Effector memory CD8-positive, alpha-beta T cell (primary cell): Measurements from ENCODE around the gene DPP6.
"Not testable (repeated sequence)": the region's sequence is repeated elsewhere in the genome, so short reads cannot be mapped to it uniquely, and the experiment has no call there.

Experiments used
- ATAC-seq: fragments of 150-1000 bp; cut with Tn5 transposase; replicated peaks from 2 replicates; pipeline ENCODE4 v1.10.0; 2021; ENCODE audit warnings: mild to moderate bottlenecking, moderate library complexity
- DNase-seq, 3 experiments: peaks; one replicate each; pipeline ENCODE4 v3.0.0; 2021
- H3K27ac Mint-ChIP-seq, 2 donors: one replicate each; pipeline ENCODE4 v1.8.0; 2022; ENCODE audit warnings: mild to moderate bottlenecking in 2 of 2, mixed read lengths in 2 of 2, moderate library complexity in 2 of 2
- H3K27me3 Mint-ChIP-seq, 2 donors: one replicate each; pipeline ENCODE4 v1.8.0; 2022; ENCODE audit warnings: mixed read lengths in 2 of 2
- H3K36me3 Mint-ChIP-seq: one replicate; pipeline ENCODE4 v1.8.0; 2022; ENCODE audit warnings: mild to moderate bottlenecking, moderate library complexity, mixed read lengths; ENCODE audit not compliant: insufficient read depth
- H3K4me1 Mint-ChIP-seq, 2 donors: one replicate each; pipeline ENCODE4 v1.8.0; 2022; ENCODE audit warnings: low read depth in 2 of 2, mixed read lengths in 2 of 2
- H3K4me3 Mint-ChIP-seq, 2 donors: one replicate each; pipeline ENCODE4 v1.8.0; 2022; ENCODE audit warnings: mild to moderate bottlenecking in 2 of 2, mixed read lengths in 2 of 2, moderate library complexity in 2 of 2
- H3K9me3 Mint-ChIP-seq, 2 donors: one replicate each; pipeline ENCODE4 v1.8.0; 2022; ENCODE audit warnings: mixed read lengths in 2 of 2

Gene DPP6

GRCh38 chr7:154647625-154648024, 595.4 kb downstream of the DPP6 start:
- no peaks in the 10 kb centered on the region for H3K4me1 Mint-ChIP-seq
- no peak overlapping the region for H3K27ac Mint-ChIP-seq
- no peaks in the 10 kb centered on the region for H3K27me3 Mint-ChIP-seq
- H3K36me3 Mint-ChIP-seq: no peaks in the 10 kb centered on the region
- H3K9me3 Mint-ChIP-seq: peaks cover 0 to 4% of the 10 kb centered on the region in 2 donors
- ATAC-seq (no peak), DNase-seq (no peak)
- H3K4me3 Mint-ChIP-seq: no peak overlapping the region

GRCh38 chr7:154649015-154649414, 596.8 kb downstream of the DPP6 start:
- no peak overlapping the region for H3K4me3 Mint-ChIP-seq
- H3K9me3 Mint-ChIP-seq: peaks cover 0 to 4% of the 10 kb centered on the region in 2 donors
- no peaks in the 10 kb centered on the region for H3K4me1 Mint-ChIP-seq
- no peak for ATAC-seq
- no peak for DNase-seq
- no peaks in the 10 kb centered on the region for H3K36me3 Mint-ChIP-seq
- H3K27ac Mint-ChIP-seq: no peak overlapping the region
- no peaks in the 10 kb centered on the region for H3K27me3 Mint-ChIP-seq

GRCh38 chr7:154649434-154649833, 597.2 kb downstream of the DPP6 start:
- no peaks in the 10 kb centered on the region for H3K36me3 Mint-ChIP-seq
- H3K9me3 Mint-ChIP-seq: peaks cover 0 to 4% of the 10 kb centered on the region in 2 donors
- H3K4me3 Mint-ChIP-seq: no peak overlapping the region
- no peak overlapping the region for H3K27ac Mint-ChIP-seq
- DNase-seq (no peak), ATAC-seq (no peak)
- H3K27me3 Mint-ChIP-seq: no peaks in the 10 kb centered on the region
- no peaks in the 10 kb centered on the region for H3K4me1 Mint-ChIP-seq

GRCh38 chr7:154650275-154650674, 598.1 kb downstream of the DPP6 start:
- no peak overlapping the region for H3K4me3 Mint-ChIP-seq
- no peak for DNase-seq
- H3K27ac Mint-ChIP-seq: no peak overlapping the region
- peaks cover 0 to 4% of the 10 kb centered on the region in 2 donors for H3K9me3 Mint-ChIP-seq
- H3K27me3 Mint-ChIP-seq: no peaks in the 10 kb centered on the region
- H3K4me1 Mint-ChIP-seq: no peaks in the 10 kb centered on the region
- H3K36me3 Mint-ChIP-seq: no peaks in the 10 kb centered on the region
- ATAC-seq: no peak

- Mint-ChIP-seq H3K9me3 (peaks cover 0 to 3% of the 10 kb centered on the region in 2 donors), H3K27ac (no peak overlapping the region), H3K4me1 (no peaks in the 10 kb centered on the region), H3K27me3 (no peaks in the 10 kb centered on the region), H3K4me3 (no peak overlapping the region), H3K36me3 (no peaks in the 10 kb centered on the region)
- ATAC-seq: no peak
- DNase-seq: no peak
Measured at GRCh38 chr7:154651501-154651900, 599.3 kb downstream of the DPP6 start.

- Mint-ChIP-seq H3K36me3 (no peaks in the 10 kb centered on the region), H3K4me3 (no peak overlapping the region), H3K4me1 (no peaks in the 10 kb centered on the region), H3K27ac (no peak overlapping the region), H3K9me3 (peaks cover 0 to 2% of the 10 kb centered on the region in 2 donors), H3K27me3 (no peaks in the 10 kb centered on the region)
- no peak for ATAC-seq
- no peak for DNase-seq
Measured at GRCh38 chr7:154652564-154652963, 600.4 kb downstream of the DPP6 start.

- Mint-ChIP-seq H3K9me3 (peaks cover 3 to 5% of the 10 kb centered on the region in 2 donors), H3K4me3 (no peak overlapping the region), H3K36me3 (no peaks in the 10 kb centered on the region), H3K27me3 (no peaks in the 10 kb centered on the region), H3K4me1 (no peaks in the 10 kb centered on the region), H3K27ac (no peak overlapping the region)
- ATAC-seq (no peak), DNase-seq (no peak)
Measured at GRCh38 chr7:154653281-154653680, 601.1 kb downstream of the DPP6 start.

- Mint-ChIP-seq H3K4me3 (no peak overlapping the region), H3K4me1 (no peaks in the 10 kb centered on the region), H3K27me3 (no peaks in the 10 kb centered on the region), H3K27ac (no peak overlapping the region), H3K9me3 (peaks cover 9 to 12% of the 10 kb centered on the region in 2 donors), H3K36me3 (no peaks in the 10 kb centered on the region)
- DNase-seq (no peak), ATAC-seq (no peak)
Measured at GRCh38 chr7:154656618-154657017, 604.4 kb downstream of the DPP6 start.

- ATAC-seq: no peak
- Mint-ChIP-seq H3K4me1 (no peaks in the 10 kb centered on the region), H3K9me3 (peaks cover 7 to 8% of the 10 kb centered on the region in 2 donors), H3K27ac (no peak overlapping the region), H3K27me3 (no peaks in the 10 kb centered on the region), H3K4me3 (no peak overlapping the region), H3K36me3 (no peaks in the 10 kb centered on the region)
- no peak for DNase-seq
Measured at GRCh38 chr7:154666768-154667167, 614.6 kb downstream of the DPP6 start.

GRCh38 chr7:154672659-154673415, 620.6 kb downstream of the DPP6 start:
- Mint-ChIP-seq H3K9me3 (peaks cover 2 to 5% of the 10 kb centered on the region in 2 donors), H3K27ac (no peak overlapping the region), H3K36me3 (peaks cover 2% of the 10 kb centered on the region), H3K4me1 (no peaks in the 10 kb centered on the region), H3K4me3 (no peak overlapping the region), H3K27me3 (peaks cover 0 to 7% of the 10 kb centered on the region in 2 donors)
- ATAC-seq (no peak), DNase-seq (no peak)

GRCh38 chr7:154674191-154674590, 622.0 kb downstream of the DPP6 start:
- peaks cover 0 to 13% of the 10 kb centered on the region in 2 donors for H3K9me3 Mint-ChIP-seq
- peaks cover 2% of the 10 kb centered on the region for H3K36me3 Mint-ChIP-seq
- H3K27me3 Mint-ChIP-seq: peaks cover 0 to 7% of the 10 kb centered on the region in 2 donors
- H3K4me1 Mint-ChIP-seq: no peaks in the 10 kb centered on the region
- no peak overlapping the region for H3K4me3 Mint-ChIP-seq
- H3K27ac Mint-ChIP-seq: no peak overlapping the region
- ATAC-seq (no peak), DNase-seq (no peak)

- Mint-ChIP-seq H3K4me1 (no peaks in the 10 kb centered on the region), H3K27me3 (peaks cover 0 to 7% of the 10 kb centered on the region in 2 donors), H3K27ac (no peak overlapping the region), H3K36me3 (peaks cover 2% of the 10 kb centered on the region), H3K9me3 (peaks cover 0 to 13% of the 10 kb centered on the region in 2 donors), H3K4me3 (no peak overlapping the region)
- ATAC-seq: no peak
- DNase-seq: no peak
Measured at GRCh38 chr7:154675560-154675959, 623.4 kb downstream of the DPP6 start.

- H3K9me3 Mint-ChIP-seq: peaks cover 0 to 13% of the 10 kb centered on the region in 2 donors
- not testable (repeated sequence) for ATAC-seq, H3K4me1 Mint-ChIP-seq, H3K27ac Mint-ChIP-seq, H3K36me3 Mint-ChIP-seq, H3K27me3 Mint-ChIP-seq, H3K4me3 Mint-ChIP-seq, DNase-seq
Measured at GRCh38 chr7:154676033-154676421, 623.8 kb downstream of the DPP6 start.

GRCh38 chr7:154676422-154677073, 624.4 kb downstream of the DPP6 start:
- Mint-ChIP-seq H3K27ac (no peak overlapping the region), H3K36me3 (peaks cover 2% of the 10 kb centered on the region), H3K4me3 (no peak overlapping the region), H3K4me1 (no peaks in the 10 kb centered on the region), H3K9me3 (peaks cover 0 to 13% of the 10 kb centered on the region in 2 donors), H3K27me3 (peaks cover 0 to 7% of the 10 kb centered on the region in 2 donors)
- ATAC-seq (no peak), DNase-seq (no peak)
